ENCODE measurements around the gene IL3. TPM values are rescaled to one million over a fixed set of nuclear protein-coding genes. Genes with fewer than 3 reads are reported as not detected.

Gene IL3
- total RNA-seq, 1 donor from 2014 or later: not detected

GRCh38 chr5:132026516-132027008 lies 33.9 kb upstream of the IL3 start:
- DNase-seq: no peak

DNA sequence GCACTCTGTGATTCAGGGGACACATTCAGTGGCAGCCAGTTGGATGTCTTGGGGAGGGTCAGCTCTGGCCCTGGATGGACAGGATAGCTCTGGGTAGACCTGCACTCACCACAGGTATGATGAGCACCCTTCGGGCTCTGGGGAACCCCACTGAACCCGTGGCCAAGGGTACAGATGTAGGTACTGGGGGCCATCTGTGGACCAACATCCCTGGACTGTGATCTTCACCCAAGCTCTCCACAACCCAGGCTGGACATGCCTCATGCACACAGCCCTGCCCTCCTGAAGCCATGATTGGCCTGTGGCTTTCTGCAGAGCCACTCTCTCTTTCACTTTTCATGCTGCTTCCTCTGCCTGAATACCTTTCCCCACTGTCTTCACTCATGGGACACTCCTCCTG lies 33.4 kb upstream of the IL3 start:
- no peak for DNase-seq

DNA sequence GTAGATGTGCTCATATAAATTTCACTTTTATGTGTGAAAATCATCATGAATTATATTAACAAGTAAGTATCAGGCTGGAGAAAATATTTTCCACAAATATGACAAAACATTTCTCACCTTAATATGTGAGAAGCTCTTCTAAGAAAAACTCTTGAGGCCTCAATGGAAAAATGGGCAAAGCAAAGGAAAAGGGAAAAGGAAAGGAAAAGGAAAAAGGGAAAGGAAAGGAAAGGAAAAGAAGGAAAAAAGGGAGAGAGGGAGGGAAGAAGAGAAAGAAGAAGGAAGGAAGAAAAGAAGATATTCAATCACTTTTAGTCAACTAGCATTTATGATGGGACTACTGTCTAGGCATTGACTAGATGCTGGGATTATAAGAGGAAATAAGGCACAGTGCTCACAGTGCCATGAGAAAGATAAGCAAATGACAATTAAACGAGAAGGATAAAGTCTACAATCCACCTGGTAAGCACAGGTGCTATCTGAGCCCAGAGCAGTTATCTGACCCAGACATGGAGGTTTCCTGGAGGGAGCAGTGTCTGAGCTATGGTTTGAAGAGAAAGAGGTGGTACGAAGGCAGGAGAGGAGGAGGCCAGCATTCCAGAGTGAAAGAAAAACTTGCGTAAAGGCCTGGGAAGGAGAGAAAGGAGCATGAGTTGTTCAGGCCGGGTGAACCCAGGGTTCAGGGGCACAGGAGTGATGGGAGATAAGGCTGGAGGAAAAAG lies 30.7 kb upstream of the IL3 start:
- no peak for DNase-seq

DNA sequence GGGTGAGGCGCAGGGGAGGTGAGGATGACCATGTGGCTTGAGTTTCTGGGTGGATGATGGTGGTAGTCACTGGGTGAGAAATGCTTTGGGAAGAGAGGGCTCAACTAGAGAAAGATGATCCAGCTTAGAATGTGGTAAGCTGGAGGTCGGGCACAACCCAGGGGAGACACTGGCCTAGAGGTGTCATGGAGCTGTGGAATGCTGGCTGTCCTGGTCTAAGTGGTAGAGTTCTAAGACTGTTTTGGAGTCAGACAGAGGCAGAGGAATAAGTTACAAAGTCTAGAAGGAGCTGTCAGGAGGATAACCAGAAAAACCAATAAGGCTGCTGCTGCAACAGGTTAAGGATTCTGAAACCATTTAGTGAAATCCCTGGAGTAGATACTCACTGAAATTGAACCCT lies 29.8 kb upstream of the IL3 start:
- DNase-seq: no peak

DNA sequence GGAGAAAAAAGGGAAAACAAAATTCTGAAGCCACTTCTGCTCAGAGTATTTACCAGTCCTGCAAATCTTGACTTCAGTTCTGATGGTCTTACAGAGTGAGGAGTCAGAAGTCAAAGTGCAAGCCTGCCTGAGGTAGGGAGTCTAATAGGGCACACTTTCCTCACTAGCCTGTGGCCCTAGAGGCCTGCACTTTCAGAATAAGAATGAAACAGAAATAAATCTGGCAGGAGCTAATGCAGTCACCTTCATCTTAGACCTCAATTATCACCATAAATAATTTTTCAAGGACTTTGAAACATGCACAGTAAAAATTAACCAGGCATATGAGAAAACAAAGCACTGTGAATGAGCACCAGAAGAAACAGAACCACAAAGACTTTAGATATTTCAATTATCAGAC lies 28.3 kb upstream of the IL3 start:
- no peak for DNase-seq

- DNase-seq: no peak
Measured at GRCh38 chr5:132033122-132033521, 27.3 kb upstream of the IL3 start.

DNA sequence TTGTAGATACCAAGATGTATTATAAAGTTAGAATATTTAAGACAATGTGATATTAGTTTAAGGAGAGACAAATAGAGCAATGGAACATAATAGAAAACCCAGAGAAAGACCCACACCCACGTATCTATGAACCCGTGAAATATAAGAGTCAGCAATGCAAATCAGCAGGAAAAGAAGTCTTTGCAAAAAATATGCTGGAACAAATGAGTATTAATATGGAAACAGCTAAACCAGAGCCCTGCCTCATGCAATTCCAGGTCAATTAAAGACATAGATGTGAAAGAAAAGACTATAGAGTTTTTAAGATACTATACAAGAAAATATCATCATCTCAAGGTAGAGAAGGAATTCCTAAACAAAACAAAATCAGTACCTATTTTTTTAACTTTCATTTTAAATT lies 23.1 kb upstream of the IL3 start:
- no peak for DNase-seq

DNA sequence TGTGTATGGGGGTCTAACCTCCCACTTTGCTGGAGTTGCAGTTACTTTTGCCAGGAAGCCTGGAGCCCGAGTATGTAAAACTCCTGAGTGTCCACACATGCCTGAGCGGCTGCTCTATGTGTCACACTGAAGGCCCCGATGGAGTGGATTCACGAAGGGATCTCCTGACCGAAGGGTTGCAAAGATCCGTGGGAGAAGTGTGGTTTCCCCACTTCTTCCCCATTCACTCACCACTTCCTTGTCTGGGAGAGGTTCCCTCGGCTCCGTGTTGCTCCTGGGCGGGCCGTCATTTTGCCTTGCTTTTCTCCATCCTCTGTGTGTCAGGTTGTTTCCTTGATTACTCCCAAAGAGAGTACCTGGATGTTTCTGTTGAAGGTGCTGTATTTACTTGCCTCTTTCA lies 16.2 kb upstream of the IL3 start:
- no peak for DNase-seq

DNA sequence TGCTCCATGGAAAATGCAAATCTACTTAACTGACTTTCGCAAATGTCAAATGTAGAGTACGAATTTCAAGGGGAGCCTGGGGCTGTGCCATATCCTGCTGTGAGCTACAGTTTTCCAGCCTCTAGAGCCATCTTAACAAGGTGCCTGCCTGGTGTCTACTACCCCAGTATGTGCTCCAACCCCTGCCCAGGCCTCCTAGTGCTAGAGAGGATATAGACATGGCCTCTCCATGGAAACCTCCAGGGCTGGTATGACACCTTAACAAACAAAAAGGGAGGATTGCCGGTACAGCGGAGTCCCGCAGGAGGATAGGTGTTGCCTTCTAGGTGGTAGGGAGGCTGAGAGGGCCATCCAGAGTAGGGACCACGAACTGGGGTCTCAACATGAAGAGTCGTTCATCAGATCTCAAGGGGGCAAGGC lies 13.6 kb upstream of the IL3 start:
- no peak for DNase-seq

DNA sequence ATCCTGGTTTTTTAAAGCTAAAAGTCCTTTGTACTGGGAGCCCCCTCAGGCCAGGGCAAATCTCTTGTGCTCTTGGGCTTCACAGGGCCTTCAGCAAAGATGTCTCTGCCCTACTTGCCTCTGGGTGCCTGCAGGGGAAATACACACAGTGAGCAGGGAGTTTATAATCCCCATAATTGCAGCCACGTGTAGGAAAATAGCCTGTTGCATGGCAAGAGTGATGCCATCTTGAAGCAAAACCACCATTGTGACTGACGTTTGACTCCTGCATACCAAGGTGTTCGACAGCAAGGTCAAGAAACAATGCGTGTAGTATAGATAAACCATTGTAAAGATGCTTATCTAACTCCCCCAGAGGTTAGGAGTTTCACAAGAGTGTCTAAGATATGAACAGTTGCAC lies 11.4 kb upstream of the IL3 start:
- no peak for DNase-seq

DNA sequence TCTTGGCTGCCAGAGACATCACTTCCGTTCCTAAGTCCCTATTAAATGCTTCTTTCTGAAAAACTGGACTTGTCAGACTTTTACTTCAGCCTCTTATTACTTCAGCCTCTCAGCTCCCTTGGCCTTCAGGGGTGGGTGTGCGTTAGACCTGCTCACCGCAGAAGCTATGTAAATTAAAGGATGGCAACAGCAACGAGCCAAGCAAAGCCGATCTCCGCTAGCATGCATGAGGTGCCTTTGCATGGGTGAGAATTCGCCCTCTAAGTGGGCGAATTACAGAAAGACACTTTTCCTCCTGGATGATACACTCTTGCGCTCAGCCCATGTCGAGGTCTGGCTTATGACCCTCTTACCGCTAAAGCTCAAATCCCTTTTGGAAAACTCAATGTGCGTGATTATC lies 10.9 kb upstream of the IL3 start:
- no peak for DNase-seq

GRCh38 chr5:132050136-132050535 lies 10.3 kb upstream of the IL3 start:
- DNase-seq: no peak

DNA sequence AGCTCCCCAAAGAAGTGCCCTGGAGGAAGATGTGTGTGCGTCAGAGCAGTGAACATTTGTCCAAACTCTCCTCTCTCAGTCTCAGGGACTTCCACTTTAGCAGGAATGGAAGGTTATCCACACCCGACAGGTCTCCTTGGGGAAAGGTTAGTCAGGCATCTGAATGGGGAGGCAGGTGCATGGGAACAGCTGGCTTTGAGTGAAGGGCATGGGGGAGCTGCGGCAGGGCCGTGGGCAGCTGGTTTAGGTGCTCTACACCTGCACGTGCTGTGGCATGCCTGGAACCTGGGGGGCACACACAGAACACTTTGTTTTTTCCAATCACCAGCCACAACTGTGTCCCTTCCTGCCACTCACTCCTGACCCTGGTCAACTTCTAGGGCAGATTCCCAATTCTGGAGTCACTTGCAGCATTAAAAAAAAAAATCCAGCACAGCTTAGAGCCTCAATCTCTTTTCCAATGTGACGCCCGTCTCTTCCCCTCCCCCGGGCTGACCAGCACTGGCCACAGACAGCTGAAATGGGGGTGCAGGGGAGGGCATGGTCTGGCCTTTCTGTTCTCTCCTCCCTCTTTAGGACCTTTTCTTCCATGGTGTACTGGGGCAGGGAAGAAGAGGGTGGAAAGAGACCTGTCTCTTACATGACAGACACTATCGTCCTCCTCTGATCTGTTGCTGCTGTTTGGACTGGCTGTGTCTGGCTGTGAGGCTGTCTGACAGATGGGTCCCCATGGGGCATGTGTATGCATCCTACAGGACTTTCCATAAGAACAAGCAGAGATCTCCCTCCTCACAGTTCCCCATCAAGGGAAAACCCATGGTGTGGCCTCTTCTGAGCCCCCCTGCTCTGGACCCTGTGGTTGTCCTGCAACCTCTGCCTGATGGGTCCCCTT lies 9.5 kb upstream of the IL3 start:
- DNase-seq: no peak

DNA sequence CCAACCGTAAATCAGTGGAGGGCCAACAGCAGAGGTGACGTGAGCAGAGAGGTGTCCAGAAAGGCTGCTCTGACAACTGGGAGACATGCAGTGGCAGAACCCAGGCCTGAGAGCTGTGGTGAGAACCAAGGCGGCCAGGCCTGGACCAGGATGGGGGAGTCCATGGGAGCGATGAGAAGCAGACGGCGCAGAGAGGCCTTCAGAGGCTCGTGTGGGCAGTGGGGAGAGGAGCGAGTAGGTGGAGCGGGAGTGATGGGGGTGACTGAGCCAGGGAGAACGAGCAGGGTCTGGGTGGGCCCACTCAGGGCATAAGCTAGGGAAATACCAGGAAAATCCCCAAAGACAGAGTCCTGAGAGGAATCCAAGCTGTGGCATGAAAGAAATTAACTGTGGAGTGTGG lies 7.9 kb upstream of the IL3 start:
- DNase-seq: no peak

GRCh38 chr5:132053483-132053882 lies 7.0 kb upstream of the IL3 start:
- DNase-seq: no peak

DNA sequence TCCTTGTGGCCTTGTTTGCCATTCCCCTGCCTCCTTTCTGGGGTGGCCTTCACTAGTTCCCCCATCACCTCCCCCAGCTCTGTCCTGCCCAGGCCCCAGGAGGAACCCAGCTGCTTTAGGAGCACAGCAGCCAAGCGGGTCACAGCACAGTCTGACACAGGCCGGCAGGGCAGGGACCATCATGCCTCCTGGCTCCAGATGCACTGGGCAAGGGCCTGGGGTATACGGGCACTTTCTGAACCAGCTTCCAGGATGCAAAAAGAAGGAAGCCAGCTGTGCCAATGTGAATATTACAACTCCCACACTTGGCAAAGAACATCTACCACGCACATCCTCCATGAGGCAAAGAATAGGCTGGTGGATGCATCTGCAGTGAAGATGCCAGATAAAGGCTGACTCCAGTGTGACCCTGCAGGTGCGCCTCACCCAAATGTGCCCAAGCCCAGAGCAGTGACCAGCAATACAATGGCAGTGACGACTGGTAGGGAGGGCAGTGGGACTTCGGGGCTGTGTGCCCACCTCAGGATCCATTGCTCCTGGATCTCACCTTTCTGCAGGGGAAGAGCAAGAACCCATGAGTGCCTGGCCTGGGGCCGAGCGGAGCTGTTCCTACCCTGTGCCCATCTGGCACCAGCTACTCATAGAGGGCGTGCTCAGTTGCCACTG lies 6.3 kb upstream of the IL3 start:
- DNase-seq: no peak

DNA sequence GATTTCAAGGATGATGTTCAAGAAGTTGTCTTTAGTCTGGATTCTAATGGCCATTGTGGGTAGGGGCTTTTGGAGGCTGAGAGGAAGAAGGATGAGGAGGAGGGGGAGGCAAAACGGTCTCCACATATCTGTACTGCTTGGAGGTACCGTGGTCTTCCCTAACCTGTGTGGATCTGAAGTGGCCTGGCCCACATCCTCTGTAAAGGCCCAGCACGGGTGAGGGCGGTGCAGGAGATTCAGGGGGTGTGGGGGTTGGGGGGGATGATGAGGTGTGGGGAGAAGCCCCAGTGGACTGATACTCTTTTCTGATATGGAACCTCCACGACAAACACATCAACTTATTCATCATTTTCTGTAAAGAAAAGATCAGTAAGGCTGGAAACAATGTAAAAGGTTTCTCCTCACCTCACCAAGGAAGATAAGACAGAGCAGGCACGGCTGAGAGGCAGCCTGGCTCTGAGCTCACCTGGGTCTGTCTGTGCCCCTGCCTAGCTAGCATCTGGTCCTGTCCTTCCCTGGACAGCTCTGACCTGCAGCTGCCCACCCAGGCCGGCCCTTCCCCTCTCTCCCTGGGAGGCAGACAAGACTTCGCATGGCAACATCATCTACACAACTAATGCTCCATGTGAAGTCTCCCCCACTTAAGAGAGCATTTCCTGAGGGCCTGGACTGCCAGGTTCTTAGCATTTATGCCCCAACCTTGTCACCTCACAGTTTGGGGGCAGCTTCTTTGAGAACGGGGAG lies 5.6 kb upstream of the IL3 start:
- DNase-seq: no peak

DNA sequence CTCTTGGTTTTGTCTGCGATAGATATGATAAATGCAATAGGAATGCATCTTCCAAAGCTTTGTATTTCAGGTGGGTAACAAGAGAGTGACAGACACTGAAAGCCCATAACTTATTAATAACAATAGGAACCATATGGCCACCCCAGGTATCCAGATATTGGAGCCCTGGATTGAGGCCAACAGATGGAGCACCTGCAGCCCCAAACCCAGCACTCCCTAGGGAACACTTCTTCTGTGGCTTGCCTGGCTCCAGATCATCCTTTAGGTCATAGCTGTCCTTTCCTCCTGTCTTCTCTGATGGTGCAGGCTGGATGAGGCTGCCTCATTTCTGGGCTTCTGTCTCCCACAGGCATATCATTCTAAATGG lies 5.0 kb upstream of the IL3 start:
- no peak for DNase-seq

- DNase-seq: no peak
Measured at GRCh38 chr5:132055808-132056609, 4.4 kb upstream of the IL3 start.

- DNase-seq: no peak
Measured at GRCh38 chr5:132056610-132057497, 3.6 kb upstream of the IL3 start.
